ENCODE data around the gene CLCNKB.

GRCh38 chr1:16011936-16012589, 31.5 kb upstream of the CLCNKB start:
- TF ChIP-seq, protein P1, sequence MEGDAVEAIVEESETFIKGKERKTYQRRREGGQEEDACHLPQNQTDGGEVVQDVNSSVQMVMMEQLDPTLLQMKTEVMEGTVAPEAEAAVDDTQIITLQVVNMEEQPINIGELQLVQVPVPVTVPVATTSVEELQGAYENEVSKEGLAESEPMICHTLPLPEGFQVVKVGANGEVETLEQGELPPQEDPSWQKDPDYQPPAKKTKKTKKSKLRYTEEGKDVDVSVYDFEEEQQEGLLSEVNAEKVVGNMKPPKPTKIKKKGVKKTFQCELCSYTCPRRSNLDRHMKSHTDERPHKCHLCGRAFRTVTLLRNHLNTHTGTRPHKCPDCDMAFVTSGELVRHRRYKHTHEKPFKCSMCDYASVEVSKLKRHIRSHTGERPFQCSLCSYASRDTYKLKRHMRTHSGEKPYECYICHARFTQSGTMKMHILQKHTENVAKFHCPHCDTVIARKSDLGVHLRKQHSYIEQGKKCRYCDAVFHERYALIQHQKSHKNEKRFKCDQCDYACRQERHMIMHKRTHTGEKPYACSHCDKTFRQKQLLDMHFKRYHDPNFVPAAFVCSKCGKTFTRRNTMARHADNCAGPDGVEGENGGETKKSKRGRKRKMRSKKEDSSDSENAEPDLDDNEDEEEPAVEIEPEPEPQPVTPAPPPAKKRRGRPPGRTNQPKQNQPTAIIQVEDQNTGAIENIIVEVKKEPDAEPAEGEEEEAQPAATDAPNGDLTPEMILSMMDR (conservative IDR thresholded peaks at IDR 0.05) = no peak
- TF ChIP-seq EZH2 (IDR thresholded peaks at IDR 0.05; ENCODE audit: low read depth) = no peak

All from PC-9 (cell line).